HPDE6-E6E7 (cell line): ENCODE measurements around the gene TESMIN.

ENCODE experiments used
- DNase-seq: peaks from one replicate; pipeline ENCODE4 v3.0.0; 2011; ENCODE audit warnings: missing footprints; ENCODE audit errors: extremely low spot score

TESMIN gene

DNA sequence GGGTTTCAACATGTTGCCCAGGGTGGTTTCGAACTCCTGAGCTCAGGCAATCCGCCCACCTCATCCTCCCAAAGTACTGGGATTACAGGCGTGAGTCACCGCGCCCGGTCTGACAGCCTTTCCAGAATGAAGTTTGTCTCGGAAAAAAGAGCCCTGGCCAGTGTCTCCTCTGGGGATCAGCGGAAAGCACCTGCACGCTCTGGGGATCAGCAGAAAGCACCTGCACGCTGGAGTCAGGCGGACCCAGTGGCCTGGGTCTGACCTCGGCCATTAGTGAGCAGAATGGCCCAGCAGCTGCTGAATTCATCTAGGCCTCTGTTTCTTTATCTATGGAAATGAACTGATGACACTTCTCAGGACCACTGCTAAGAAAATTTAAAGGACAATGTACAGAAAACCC lies 10.5 kb upstream of the TESMIN start:
- DNase-seq = no peak

DNA sequence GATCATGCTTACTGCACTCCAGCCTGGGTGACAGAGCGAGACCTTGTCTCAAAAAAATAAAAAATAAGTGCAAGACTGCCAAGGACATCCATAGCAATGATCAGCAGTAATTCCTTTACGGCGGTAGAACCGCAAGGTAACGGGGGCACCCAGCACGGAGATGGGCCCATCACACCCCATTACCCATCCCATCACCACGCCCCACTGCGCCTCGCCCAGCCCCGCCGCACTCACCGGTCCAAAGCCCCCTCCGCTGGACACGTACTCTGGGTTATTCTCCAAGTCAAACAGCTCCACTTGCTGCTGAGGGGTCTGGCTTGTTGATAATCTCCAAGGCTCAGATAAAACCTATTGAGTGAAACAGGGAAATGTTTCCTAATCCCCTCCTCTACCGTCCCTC lies 8.7 kb upstream of the TESMIN start:
- no peak for DNase-seq

- DNase-seq = no peak
Measured at GRCh38 chr11:68757711-68758110, 6.4 kb upstream of the TESMIN start.

DNA sequence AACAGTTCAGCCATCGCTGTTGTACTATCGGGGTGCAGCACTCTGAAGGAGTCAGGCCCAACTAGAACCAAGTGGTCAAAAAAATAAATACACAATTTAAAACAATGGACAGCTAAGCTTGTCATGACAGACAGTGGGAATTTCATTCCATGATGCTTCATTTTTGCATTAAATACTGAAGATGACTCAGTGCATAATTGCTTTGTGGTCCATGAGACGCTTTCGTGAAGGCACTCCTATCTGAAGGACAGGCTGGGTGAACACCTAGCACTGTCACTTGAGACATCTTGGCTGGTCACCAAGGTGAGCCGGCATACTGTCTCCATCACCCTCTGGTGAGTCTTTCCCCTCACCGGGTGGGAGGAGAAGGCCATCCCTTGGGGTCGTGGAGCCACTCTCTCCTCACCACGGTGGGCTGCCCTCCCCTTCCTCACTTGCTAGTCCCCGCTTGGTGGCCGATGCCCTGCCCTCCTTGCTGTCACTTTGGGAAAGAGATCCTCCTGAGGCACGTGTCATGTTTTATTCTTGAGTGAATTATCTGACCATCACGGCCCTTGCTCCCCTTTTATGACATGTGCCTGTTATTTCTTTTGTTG lies 4.9 kb upstream of the TESMIN start:
- DNase-seq = no peak

DNA sequence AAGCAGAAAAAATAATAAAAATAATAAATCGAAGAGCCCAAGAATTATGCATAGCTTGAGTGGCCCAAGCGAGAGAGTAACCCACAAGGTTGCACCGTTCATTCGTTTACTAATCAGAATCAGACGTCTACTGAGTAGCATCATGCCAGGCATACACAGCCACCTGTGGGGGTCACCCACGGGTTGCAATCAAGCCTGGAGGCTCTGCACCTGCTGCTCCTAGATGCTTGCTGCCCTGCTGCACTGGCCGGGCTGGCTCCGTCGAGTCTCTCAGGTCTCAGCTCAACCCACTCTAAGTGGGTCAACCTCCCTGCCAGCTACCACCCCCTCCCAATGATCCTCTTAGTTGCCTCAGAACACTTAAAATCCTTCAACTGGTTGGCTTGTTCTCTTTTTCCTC lies 2.0 kb upstream of the TESMIN start:
- DNase-seq = peak; percentile 8

GRCh38 chr11:68751004-68751325 lies 355 bp downstream of the TESMIN start:
- no peak for DNase-seq

- DNase-seq = no peak
Measured at GRCh38 chr11:68750195-68751003, 921 bp downstream of the TESMIN start.

- DNase-seq = no peak
Measured at GRCh38 chr11:68749229-68750123, 1.8 kb downstream of the TESMIN start.

GRCh38 chr11:68748061-68748460 lies 3.3 kb downstream of the TESMIN start:
- DNase-seq = no peak

- no peak for DNase-seq
Measured at GRCh38 chr11:68743539-68743938, 7.8 kb downstream of the TESMIN start.

GRCh38 chr11:68741463-68741862 lies 9.9 kb downstream of the TESMIN start:
- no peak for DNase-seq

DNA sequence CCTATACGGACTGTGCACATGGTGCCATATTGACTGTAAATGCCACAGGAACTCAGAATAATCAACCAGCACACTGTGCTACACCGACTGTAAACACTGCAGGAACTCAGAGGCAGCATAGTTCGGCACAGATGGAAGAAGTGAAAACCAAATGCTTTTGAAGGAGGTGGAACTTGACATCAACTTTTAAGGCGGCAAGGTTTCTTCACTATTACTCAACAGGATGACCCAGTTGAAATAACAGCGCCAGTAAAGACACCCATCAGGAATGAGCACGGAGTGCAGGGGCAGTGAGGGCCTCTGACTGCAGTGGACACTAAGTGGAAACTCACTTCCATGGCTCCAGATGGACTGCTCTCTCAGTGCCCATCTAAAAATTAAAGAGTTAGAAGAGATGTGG lies 15.7 kb downstream of the TESMIN start:
- no peak for DNase-seq

DNA sequence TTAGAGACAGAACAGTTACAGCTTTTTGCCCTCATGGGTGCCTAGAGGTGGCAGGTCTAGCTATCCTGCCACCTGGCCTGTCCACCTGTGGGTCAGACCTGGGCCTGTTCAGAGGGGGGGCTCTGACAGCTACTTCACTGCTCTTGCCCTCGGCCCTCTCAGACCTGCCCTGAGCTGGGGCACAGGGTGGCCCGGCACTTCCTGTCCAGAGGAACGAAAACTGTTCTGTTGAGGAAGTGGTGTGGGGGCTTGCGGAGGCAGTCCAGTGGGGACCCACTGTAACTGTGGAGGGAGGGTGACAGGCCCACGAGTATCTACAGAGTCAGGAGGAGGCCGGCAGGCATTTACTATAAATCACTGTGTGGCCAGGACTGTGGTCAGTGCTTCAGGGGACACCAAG lies 16.2 kb downstream of the TESMIN start:
- no peak for DNase-seq

- DNase-seq = no peak
Measured at GRCh38 chr11:68734111-68734510, 17.2 kb downstream of the TESMIN start.

GRCh38 chr11:68727783-68728182 lies 23.5 kb downstream of the TESMIN start:
- no peak for DNase-seq

- DNase-seq = no peak
Measured at GRCh38 chr11:68724293-68724692, 27.0 kb downstream of the TESMIN start.

DNA sequence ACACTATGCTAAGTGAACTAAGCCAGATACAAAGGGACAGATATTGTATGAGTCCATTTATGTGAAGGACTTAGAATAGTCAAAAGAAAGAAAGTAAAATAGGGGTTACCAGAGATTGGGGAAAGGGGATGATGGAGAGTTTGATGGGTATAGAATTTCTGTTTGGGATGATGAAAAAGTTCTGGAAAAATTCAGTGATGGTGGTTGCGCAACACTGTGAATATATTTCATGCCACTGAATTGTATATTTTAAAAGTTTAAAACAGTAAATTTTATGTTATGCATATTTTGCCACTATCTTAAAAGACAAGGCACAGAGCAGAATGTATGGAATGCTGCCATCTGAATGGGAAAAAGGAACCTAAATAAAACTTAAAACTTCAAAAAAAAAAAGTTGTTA lies 29.2 kb downstream of the TESMIN start:
- no peak for DNase-seq

- DNase-seq = no peak
Measured at GRCh38 chr11:68721075-68721474, 30.2 kb downstream of the TESMIN start.

DNA sequence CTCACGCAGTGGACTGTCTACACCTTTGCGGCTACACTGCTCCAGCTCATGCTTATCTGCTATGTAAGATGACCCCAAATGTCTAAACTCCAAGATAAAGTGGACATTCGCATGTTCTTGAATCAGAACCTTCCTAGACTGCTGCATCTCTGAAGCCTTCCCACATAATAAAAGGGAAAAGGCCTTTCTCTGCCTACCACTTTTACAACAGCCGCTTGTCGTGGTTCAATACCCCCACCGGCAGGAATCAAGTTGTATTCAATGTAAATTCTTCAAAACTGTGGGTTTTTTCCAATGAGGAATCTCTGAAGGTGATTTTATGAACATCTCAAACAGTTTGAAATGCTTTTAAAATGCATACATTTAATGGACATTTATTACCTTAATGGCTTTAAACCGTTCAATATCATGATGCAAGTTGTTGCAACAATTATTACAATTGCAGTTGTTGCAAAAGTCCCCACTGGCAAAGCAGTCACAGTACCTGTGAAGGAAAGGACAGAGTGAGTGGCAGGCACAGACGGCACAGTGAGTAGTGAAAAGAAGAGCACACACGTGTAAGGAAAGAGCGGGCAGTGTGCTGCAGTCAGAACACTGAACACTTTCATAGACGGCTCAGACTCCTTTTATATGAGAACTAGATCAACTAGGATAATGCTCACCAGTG lies 35.7 kb downstream of the TESMIN start:
- no peak for DNase-seq

- no peak for DNase-seq
Measured at GRCh38 chr11:68714060-68714856, 37.1 kb downstream of the TESMIN start.

GRCh38 chr11:68711114-68711513 lies 40.2 kb downstream of the TESMIN start:
- DNase-seq = no peak
